GM18907 (cell line): ENCODE measurements around the gene CEACAM8.
"Not testable (repeated sequence)": the region's sequence is repeated elsewhere in the genome, so short reads cannot be mapped to it uniquely, and the experiment has no call there.

ENCODE experiments used
- ATAC-seq: cut with Tn5 transposase; IDR thresholded peaks from one replicate; pipeline ENCODE4 v1.9.1; 2021; ENCODE audit warnings: mild to moderate bottlenecking, moderate library complexity; ENCODE audit not compliant: unreplicated experiment

Gene CEACAM8

GRCh38 chr19:42576241-42576640 is 18.5 kb downstream of the CEACAM8 start:
- no peak for ATAC-seq

DNA sequence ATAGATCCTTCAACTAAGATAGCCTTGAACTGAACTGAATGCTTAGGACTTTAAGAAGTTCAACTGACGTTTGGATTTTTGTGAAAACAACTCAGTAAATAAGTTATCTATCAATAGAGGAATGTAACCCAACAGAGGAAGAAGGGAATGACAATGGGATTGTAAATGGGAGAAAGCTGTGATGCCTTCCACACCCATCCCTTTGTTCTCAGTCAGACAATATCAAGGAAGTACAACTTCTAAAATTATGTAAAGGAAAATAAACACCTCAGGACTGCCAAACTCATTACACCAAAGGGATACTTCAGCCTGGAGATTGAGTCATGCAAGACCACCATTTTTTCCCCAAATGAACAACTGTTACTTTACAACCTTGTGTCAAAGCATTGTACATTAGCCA is 21.1 kb downstream of the CEACAM8 start:
- ATAC-seq: no peak

DNA sequence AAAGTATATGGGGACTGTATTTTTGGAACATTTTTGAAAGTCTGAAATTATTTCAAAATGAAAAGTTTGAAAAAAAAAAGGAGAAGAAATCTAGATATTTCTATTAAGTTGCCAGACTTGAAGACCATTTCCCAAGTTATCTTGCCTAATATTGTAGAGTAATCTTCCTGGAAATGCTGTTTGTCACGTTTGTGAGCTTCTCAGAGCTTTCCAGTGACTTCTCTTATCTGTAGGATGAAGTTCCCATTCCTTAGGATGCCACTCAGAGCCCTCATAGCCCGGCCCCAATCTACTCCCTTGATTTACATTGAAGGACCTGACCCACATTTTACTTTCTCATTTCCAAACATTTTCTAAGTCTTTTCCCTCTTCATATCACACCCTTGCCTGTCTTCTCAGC is 23.6 kb downstream of the CEACAM8 start:
- ATAC-seq: no peak

- no peak for ATAC-seq
Measured at GRCh38 chr19:42569193-42569592, 25.5 kb downstream of the CEACAM8 start.

GRCh38 chr19:42568006-42568405 is 26.7 kb downstream of the CEACAM8 start:
- no peak for ATAC-seq

DNA sequence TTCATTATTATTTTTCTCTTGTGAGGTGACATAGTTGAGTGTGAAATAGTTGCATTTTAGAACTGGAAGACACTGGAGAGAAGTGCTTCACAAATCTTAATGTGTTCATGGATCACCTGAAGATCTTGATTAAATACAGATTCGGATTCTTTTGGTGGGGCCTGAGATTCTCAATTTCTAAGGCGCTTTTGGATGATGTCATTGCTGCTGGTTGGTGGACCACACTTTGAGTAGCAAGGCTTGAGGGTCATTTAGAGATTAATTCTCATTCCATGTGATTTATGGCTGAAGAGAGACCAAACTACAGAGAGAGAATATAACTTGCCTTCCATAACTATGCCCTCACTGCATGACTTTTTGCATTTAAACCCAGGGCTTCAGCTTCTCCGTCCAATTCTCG is 27.2 kb downstream of the CEACAM8 start:
- no peak for ATAC-seq

- ATAC-seq: no peak
Measured at GRCh38 chr19:42563352-42564210, 31.1 kb downstream of the CEACAM8 start.

DNA sequence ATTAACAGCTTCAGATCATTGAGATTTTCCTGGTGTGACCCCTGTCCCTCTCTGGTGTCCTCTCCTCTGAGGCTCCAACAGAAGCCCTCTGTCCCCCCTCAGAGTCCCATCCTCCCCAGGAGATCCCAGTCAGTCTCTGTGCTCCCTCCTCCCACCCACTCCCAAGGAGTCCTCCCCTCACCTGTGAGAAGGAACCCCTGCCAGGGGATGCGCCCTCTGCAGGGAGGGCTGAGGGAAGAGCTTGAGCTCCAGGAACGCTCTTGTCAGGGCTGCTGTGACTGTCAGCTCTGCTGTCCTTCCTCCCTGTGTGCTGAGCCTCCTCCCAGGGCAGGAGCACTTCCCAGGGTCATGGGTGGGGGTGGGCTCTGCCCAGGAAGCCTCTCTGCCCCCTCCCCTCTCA is 33.2 kb downstream of the CEACAM8 start:
- ATAC-seq: no peak

DNA sequence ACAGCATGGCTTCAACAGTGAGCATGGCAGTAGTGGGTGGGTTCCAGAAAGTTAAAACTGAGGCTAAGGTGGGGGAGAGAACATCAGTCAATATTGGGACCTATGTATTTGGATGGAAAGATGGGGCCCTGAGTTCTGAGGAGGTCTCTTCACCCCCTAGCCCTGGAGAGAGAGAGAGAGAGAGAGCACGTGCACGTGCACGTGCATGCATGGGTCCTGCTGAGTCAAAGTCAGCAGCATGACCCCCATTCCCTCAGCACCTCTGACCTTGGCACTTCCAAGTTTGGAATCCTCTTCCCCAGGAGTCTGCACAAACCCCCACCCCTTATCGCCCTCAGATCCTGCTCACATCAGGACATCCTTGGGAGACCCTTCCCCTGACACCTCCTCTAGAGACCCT is 34.0 kb downstream of the CEACAM8 start:
- no peak for ATAC-seq

GRCh38 chr19:42558450-42559150 is 36.1 kb downstream of the CEACAM8 start:
- ATAC-seq: no peak

DNA sequence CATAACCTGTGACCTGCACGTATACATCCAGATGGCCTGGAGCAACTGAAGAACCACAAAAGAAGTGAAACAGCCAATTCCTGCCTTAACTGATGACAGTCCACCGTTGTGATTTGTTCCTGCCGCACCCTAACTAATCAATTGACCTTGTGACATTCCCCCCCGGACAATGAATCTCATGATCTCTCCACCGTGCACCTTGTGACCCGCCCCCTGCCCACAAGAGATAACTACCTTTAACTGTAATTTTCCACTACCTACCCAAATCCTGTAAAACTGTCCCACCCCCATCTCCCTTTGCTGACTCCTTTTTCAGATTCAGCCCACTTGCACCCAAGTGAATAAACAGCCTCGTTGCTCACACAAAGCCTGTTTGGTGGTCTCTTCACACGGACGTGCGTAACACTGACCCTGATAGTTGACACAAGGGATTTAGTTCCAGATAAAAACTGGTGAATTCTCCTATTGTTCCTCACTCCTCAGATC is 37.3 kb downstream of the CEACAM8 start:
- not testable (repeated sequence) for ATAC-seq

DNA sequence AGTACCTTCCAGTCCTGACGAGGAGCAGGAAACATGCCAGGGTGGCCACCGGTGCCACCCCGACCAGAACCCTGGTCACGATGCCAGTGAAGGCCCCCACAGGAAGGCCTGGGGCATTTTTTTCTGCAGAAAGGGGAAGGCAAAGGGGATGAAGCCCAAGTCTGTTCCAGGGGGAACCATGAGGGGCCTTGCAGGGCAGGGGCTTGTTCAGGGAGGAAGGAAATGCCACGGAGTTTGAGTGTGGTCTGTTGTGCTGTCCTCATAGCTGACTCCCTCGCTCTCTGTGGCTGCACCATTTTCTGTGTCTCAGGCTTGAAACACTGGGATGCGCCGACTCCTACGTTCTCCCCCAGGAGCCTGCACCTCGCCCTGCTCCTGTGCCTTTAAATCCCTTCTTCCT is 38.9 kb downstream of the CEACAM8 start:
- ATAC-seq: no peak

DNA sequence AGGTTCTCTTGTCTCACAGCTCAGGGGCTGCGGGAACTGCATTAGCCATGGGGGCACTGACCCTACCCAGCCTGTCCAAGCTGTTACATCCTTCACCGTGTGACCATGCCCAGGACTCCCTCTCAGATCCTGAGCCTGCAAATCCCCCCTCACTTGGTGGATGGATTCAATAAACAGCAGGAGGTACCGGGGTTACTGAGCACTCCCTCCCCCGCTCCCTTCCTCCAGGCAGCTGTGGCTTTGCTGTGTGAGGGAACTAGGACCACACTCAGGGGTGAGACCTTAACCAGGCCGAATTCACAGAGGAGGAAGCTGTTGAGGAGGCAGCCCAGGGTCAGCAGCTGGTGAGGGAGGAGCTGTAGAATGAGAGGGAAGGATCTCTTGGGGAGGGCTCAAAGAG is 39.4 kb downstream of the CEACAM8 start:
- no peak for ATAC-seq

DNA sequence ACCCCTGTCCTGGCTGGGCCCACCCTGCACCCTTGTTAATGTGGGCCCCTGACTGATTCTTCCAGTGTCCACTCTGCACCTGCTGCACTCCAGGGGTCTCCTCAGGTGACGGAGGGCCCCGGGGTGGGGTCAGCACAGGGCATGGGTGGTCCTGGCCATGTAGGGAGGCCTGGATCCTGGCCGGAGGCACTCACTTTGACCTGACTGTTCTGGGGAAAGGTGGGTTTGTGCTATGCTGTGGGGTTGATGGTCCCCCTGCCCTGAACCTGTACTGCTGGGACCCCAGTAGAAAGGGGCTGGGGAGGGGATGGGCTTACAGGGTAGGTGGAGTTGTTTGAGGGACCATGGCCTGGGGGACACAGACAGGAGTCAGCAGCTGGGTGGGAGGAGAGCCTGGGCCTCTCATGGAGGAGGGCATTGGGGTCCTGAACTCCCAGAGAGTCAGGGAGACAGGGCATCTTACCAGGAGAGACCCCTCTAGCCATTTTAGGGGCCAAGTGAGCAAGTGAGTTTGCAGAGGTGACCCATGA is 40.6 kb downstream of the CEACAM8 start:
- no peak for ATAC-seq

DNA sequence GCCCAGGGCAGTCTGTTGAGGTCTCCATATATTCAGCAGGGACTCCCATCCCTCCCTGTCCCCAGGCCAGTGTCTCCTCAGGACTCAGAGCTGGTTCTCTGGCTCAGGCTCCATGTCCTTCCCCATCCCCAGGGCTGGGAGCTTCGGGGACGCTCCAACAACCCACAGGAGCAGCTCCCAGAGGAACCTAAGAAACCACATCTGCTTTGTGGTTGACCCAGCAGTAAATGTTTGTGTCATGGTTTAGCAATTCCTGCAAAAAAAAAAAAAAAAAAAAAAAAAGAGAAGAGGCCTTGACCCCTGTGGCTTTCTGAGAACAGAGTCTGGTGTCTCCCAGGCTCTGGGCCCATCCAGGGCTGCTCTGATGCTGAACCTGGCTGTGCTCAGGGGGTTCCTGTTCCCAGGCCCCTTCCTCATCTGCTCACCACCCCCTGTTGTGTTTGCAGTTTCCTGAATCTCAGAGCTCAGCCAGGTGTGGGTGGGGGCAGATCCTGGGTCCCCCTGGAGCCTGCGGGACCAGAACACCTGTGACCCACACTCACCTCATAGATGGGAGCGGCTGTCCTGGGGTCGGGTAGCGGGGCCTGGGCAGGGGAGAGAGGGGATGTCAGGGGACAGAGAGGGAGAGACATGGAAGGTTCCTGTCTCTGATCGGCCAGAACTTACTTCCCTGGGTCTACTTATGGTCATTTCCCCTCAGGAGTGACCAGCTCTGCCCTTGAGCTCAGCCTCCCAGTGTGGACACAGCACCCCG is 41.3 kb downstream of the CEACAM8 start:
- ATAC-seq: no peak

GRCh38 chr19:42552086-42553065 is 42.3 kb downstream of the CEACAM8 start:
- ATAC-seq: no peak

- not testable (repeated sequence) for ATAC-seq
Measured at GRCh38 chr19:42550521-42550920, 44.2 kb downstream of the CEACAM8 start.

GRCh38 chr19:42549067-42549466 is 45.7 kb downstream of the CEACAM8 start:
- not testable (repeated sequence) for ATAC-seq

- no peak for ATAC-seq
Measured at GRCh38 chr19:42548552-42548951, 46.2 kb downstream of the CEACAM8 start.

DNA sequence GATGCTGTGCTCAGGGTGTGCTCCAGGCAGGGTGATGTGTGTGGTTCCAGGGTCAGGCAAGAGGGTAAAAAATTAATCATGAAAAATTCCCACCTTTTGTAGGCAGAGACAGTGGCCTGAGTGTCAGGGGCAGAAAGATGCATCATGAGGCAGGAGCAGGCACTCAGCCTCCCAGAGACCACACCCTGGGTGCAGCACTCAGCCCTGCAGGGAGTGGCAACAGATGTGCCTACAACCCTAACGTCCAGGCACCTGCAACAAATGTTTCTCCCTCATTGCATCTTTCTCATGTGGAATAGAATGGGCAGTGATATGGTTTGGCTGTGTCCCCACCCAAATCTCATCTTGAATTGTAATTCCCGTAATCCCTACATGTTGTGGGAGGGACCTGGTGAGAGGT is 46.8 kb downstream of the CEACAM8 start:
- ATAC-seq: no peak
